HepG2 (cell line): ENCODE measurements around the gene WDCP. TPM values are rescaled to one million over a fixed set of nuclear protein-coding genes. Genes with fewer than 3 reads are reported as not detected.

Experiments used
- ATAC-seq: fragments of 200-7000 bp; cut with Tn5 transposase; 3 replicates; pipeline ENCODE4 v1.9.1; 2020; ENCODE audit warnings: mild to moderate bottlenecking, moderate library complexity
- BruUV-seq: library from RNA; stranded (reverse); fragments of 400-500 nt; replicated peaks from 2 replicates; lab custom pipeline; 2021; lab: Mats Ljungman, UMichigan
- CTCF ChIA-PET: fragments of 300-600 bp; formaldehyde crosslinking; extraction: SDS; loops from one replicate; lab custom pipeline; 2021; ENCODE audit warnings: low total read pairs, inconsistent platforms, low intra/inter-chr PET ratio; lab: Yijun Ruan, JAX
- POLR2A ChIA-PET: fragments of 350-600 bp; sonication (Branson Sonifier 250); formaldehyde crosslinking; loops from one replicate; lab custom pipeline; 2020; ENCODE audit warnings: antibody characterized with exemption, inconsistent platforms; lab: Yijun Ruan, JAX
- DNase-seq: peaks from one replicate; pipeline ENCODE4 v3.0.0-alpha.2; 2015; ENCODE audit warnings: low spot score
- FAIRE-seq: peaks from 3 replicates; lab custom pipeline; 2011; peaks lifted over from hg19 to GRCh38; lab: Jason Lieb, UNC
- H2AFZ ChIP-seq: one replicate; pipeline ENCODE4 v1.6.1; 2011; ENCODE audit warnings: low read length, inconsistent platforms
- H3K27ac ChIP-seq: fragments of 300-600 bp; 3 replicates; pipeline ENCODE4 v1.8.0; 2011; ENCODE audit warnings: mixed run types, mild to moderate bottlenecking, mixed read lengths, low read length, inconsistent platforms; ENCODE audit not compliant: insufficient read depth; ENCODE audit errors: extremely low read length
- H3K27me3 ChIP-seq, 2 experiments: fragments of 200-600 bp in 1 of 2; 2 replicates in 1 of 2; 3 replicates in 1 of 2; pipeline versions ENCODE4 v1.6.0 to v1.8.0; 2011; ENCODE audit warnings: low read length in 2 of 2, mild to moderate bottlenecking in 2 of 2, moderate library complexity in 2 of 2, inconsistent platforms in 1 of 2; ENCODE audit not compliant: insufficient read depth in 2 of 2, control insufficient read depth in 1 of 2
- H3K36me3 ChIP-seq, 2 experiments: fragments of 200-600 bp in 1 of 2; replicated peaks in 1 of 2; 2 replicates in 1 of 2; 3 replicates in 1 of 2; pipeline versions ENCODE4 v1.5.1 to v1.8.0; 2011; ENCODE audit warnings: low read length in 2 of 2, inconsistent platforms in 1 of 2; ENCODE audit not compliant: insufficient read depth in 2 of 2, control insufficient read depth in 1 of 2
- H3K4me1 ChIP-seq: 2 replicates; pipeline ENCODE4 v1.5.1; 2012; ENCODE audit warnings: low read length, inconsistent platforms; ENCODE audit not compliant: insufficient read depth
- H3K4me2 ChIP-seq: 2 replicates; pipeline ENCODE4 v1.6.0; 2011; ENCODE audit warnings: low read depth, low read length, inconsistent platforms
- H3K4me3 ChIP-seq, 3 experiments: fragments of 200-600 bp in 1 of 3; sonication (generic), shearing (Covaris generic) in 1 of 3; replicated peaks in 1 of 3; 2 replicates each; pipeline ENCODE4 v1.5.1; 2011 to 2016; ENCODE audit warnings: low read length in 3 of 3, inconsistent platforms in 2 of 3, low read depth in 2 of 3, mild to moderate bottlenecking in 2 of 3, control low read depth in 1 of 3, mixed read lengths in 1 of 3; ENCODE audit not compliant: insufficient read depth in 1 of 3
- H3K79me2 ChIP-seq: one replicate; pipeline ENCODE4 v1.6.1; 2011; ENCODE audit warnings: low read length, inconsistent platforms; ENCODE audit not compliant: insufficient read depth
- H3K9ac ChIP-seq: 2 replicates; pipeline ENCODE4 v1.6.0; 2011; ENCODE audit warnings: mild to moderate bottlenecking, low read depth, low read length, inconsistent platforms; ENCODE audit not compliant: insufficient read depth
- H3K9me3 ChIP-seq: 2 replicates; pipeline ENCODE4 v1.5.1; 2012; ENCODE audit warnings: mild to moderate bottlenecking, low read length
- H4K20me1 ChIP-seq: 2 replicates; pipeline ENCODE4 v1.6.0; 2011; ENCODE audit warnings: inconsistent platforms, mild to moderate bottlenecking, low read length, moderate library complexity; ENCODE audit not compliant: insufficient read depth
- CHCHD3 ChIP-seq: sonication (generic); formaldehyde crosslinking; IDR thresholded peaks from 2 replicates; pipeline ENCODE4 v1.8.0; 2022; ENCODE audit warnings: mild to moderate bottlenecking, missing genetic modification reagents, moderate library complexity
- FOXA3 ChIP-seq: IDR thresholded peaks from 2 replicates; pipeline ENCODE4 v1.6.1; 2016; ENCODE audit warnings: missing genetic modification reagents, missing compliant biosample characterization
- IKZF4 ChIP-seq: sonication (generic); formaldehyde crosslinking; IDR thresholded peaks from 2 replicates; pipeline ENCODE4 v1.5.1; 2020; ENCODE audit warnings: borderline replicate concordance, mild to moderate bottlenecking, low read depth, missing genetic modification reagents; ENCODE audit errors: not compliant biosample characterization
- KAT8 ChIP-seq: IDR thresholded peaks from 2 replicates; pipeline ENCODE4 v1.6.1; 2016; ENCODE audit warnings: missing genetic modification reagents, missing compliant biosample characterization
- NFE2 ChIP-seq: sonication (generic); formaldehyde crosslinking; IDR thresholded peaks from 2 replicates; pipeline ENCODE4 v1.4.0; 2020; ENCODE audit warnings: missing genetic modification reagents
- ZBTB33 ChIP-seq: sonication (generic); formaldehyde crosslinking; IDR thresholded peaks from 2 replicates; pipeline ENCODE4 v1.4.0; 2020; ENCODE audit warnings: missing genetic modification reagents
- ZBTB39 ChIP-seq: sonication (generic); formaldehyde crosslinking; IDR thresholded peaks from 2 replicates; pipeline ENCODE4 v1.5.0; 2020; ENCODE audit warnings: missing genetic modification reagents
- ZNF256 ChIP-seq: sonication (generic); formaldehyde crosslinking; conservative IDR thresholded peaks from 2 replicates; pipeline ENCODE4 v1.4.0; 2020; ENCODE audit warnings: missing genetic modification reagents
- ZNF281 ChIP-seq: sonication (generic); formaldehyde crosslinking; IDR thresholded peaks from 2 replicates; pipeline ENCODE4 v1.4.0; 2020; ENCODE audit warnings: missing genetic modification reagents, borderline replicate concordance
- ZNF317 ChIP-seq: sonication (generic); formaldehyde crosslinking; IDR thresholded peaks from 2 replicates; pipeline ENCODE4 v1.5.0; 2020; ENCODE audit warnings: mild to moderate bottlenecking, missing genetic modification reagents
- WGBS: methylation state at CpG from one replicate; pipeline ENCODE4 v1.1.6; 2017; ENCODE audit warnings: low lambda C conversion rate; 5-methylcytosine and 5-hydroxymethylcytosine counted together
- in situ Hi-C: cut with HindIII; loops from 2 replicates; pipeline ENCODE4 v1.10.0; 2017; ENCODE audit warnings: low pct_unique_long_range_greater_than_20kb; ENCODE audit not compliant: extremely low pct_ligation_motif_present
- intact Hi-C: fragments of 100-400 bp; cut with micrococcal nuclease; formaldehyde crosslinking; loops from one replicate; pipeline ENCODE4 v1.10.0; 2022; ENCODE audit not compliant: unreplicated experiment
- polyA plus RNA-seq, 8 experiments: library from polyadenylated mRNA; depleted of rRNA in 3 of 8; stranded (reverse) in 7 of 8; unstranded in 1 of 8; fragments of >200 nt; fragmentation: Illumina TruSeq in 4 of 8; extraction: Trizol in 4 of 8; gene quantifications; 2 replicates each; pipeline versions ENCODE4 v1.2.1 to v1.2.3, GENCODE V29; 2011 to 2016; ENCODE audit warnings: low read depth in 4 of 8, missing spikeins in 1 of 8, mixed read lengths in 1 of 8; ENCODE audit not compliant: insufficient read depth in 1 of 8
- total RNA-seq, 5 experiments: library from RNA; depleted of rRNA; stranded (reverse); fragments of >200 nt; fragmentation: Illumina TruSeq; extraction: Trizol; gene quantifications; 2 replicates each; pipeline ENCODE4 v1.2.3, GENCODE V29; 2016; ENCODE audit warnings: low read depth in 1 of 5

Gene WDCP
- total and polyA plus RNA-seq, 2 of the 13 experiments (the other 11 are each of a cell fraction or from before 2014, with no cell fraction given): 17.4 to 22.6 TPM

GRCh38 chr2:24048769-24049484 is 1.7 kb upstream of the WDCP start:
- CTCF ChIA-PET: no interaction called here
- Histone ChIP-seq H3K9ac (no peak overlapping the region), H3K36me3 (peaks cover 0 to 2% of the 10 kb centered on the region in 2 experiments; a peak in 2 of 5 replicates), H3K9me3 (no peaks in the 10 kb centered on the region), H4K20me1 (no peaks in the 10 kb centered on the region), H3K79me2 (peaks cover 34% of the 10 kb centered on the region), H3K4me2 (peak overlapping the region; percentile 82), H3K4me1 (peaks cover 75% of the 10 kb centered on the region), H3K27me3 (no peaks in the 10 kb centered on the region; a peak in 2 of 5 replicates), H3K4me3 (peak overlapping the region; percentile 92 to 95 (median 94)), H3K27ac (no peak overlapping the region), H2AFZ (no peak overlapping the region)
- WGBS: 70% methylated on average over 23 of the region's 23 CpGs
- in situ Hi-C loops: no loop called here
- no peak for ATAC-seq
- no TSS peak for BruUV-seq
- FAIRE-seq: no peak
- intact Hi-C loops: no loop called here
- POLR2A ChIA-PET: interaction anchor here (0.7 to 5.4 kb wide), 7 partner anchors 12 to 121 kb away, joined by 3 to 76 read pairs (median 3); partner anchors contain the start of genes ATAD2B, SF3B6 and TP53I3
- DNase-seq: no peak
- TF ChIP-seq ZBTB39 (0 out of 2 replicates have a peak, but pooled peaks have one; percentile 51), ZNF281 (no peak), IKZF4 (no peak), FOXA3 (CRISPR knock-in tag) (no peak), ZBTB33 (CRISPR knock-in tag) (0 out of 2 replicates have a peak, but pooled peaks have one; percentile 7), ZNF256 (CRISPR knock-in tag) (no peak), NFE2 (CRISPR knock-in tag) (no peak), KAT8 (CRISPR knock-in tag) (0 out of 2 replicates have a peak, but pooled peaks have one; percentile 6), CHCHD3 (CRISPR knock-in tag) (no peak), ZNF317 (no peak)
